Gastroesophageal sphincter (tissue), 4 donors: Measurements from ENCODE around the gene UPK1B. TPM values are rescaled to one million over a fixed set of nuclear protein-coding genes. Genes with fewer than 3 reads are reported as not detected.

Experiments
- ATAC-seq: fragments of 150-250 bp; one replicate; pipeline ENCODE4 v1.9.1; 2016; ENCODE audit warnings: mild to moderate bottlenecking, moderate library complexity
- H3K27ac ChIP-seq, 4 donors: fragments of 200-600 bp; sonication (generic) in 3 of 4; 1 replicate in 3 of 4; 2 replicates in 1 of 4; pipeline ENCODE4 v1.5.1; 2016 to 2019
- H3K27me3 ChIP-seq: fragments of 200-600 bp; sonication (generic); one replicate; pipeline ENCODE4 v1.5.1; 2019
- H3K36me3 ChIP-seq, 2 donors: fragments of 200-600 bp; sonication (generic); one replicate each; pipeline ENCODE4 v1.5.1; 2019; ENCODE audit warnings: control low read depth in 1 of 2
- H3K4me1 ChIP-seq, 3 donors: fragments of 200-600 bp; sonication (generic); 1 replicate in 2 of 3; 2 replicates in 1 of 3; pipeline ENCODE4 v1.5.1; 2016 to 2019; ENCODE audit warnings: control low read depth in 2 of 3
- H3K4me3 ChIP-seq, 2 donors: fragments of 200-600 bp; sonication (generic); one replicate each; pipeline ENCODE4 v1.5.1; 2019; ENCODE audit warnings: mild to moderate bottlenecking in 1 of 2, moderate library complexity in 1 of 2
- H3K9me3 ChIP-seq, 3 donors: fragments of 200-600 bp; sonication (generic); one replicate each; pipeline ENCODE4 v1.5.1; 2017 to 2019; ENCODE audit warnings: control low read depth in 2 of 3
- CTCF ChIP-seq, 4 experiments: fragments of 200-600 bp in 2 of 4; fragments of 450-650 bp in 2 of 4; sonication (generic) in 1 of 4; IDR thresholded peaks; one replicate each; pipeline ENCODE4 v1.5.1; 2017 to 2019; ENCODE audit warnings: antibody characterized with exemption in 4 of 4, mild to moderate bottlenecking in 2 of 4, moderate library complexity in 2 of 4
- EP300 ChIP-seq: sonication (generic); formaldehyde crosslinking; IDR thresholded peaks from one replicate; pipeline ENCODE4 v1.6.1; 2017; ENCODE audit warnings: antibody characterized with exemption, mild to moderate bottlenecking
- POLR2A ChIP-seq, 2 donors: fragments of 450-650 bp; IDR thresholded peaks; one replicate each; pipeline ENCODE4 v1.6.1; 2017; ENCODE audit warnings: antibody characterized with exemption in 2 of 2, mild to moderate bottlenecking in 2 of 2, moderate library complexity in 1 of 2
- POLR2AphosphoS5 ChIP-seq: sonication (generic); formaldehyde crosslinking; IDR thresholded peaks from one replicate; pipeline ENCODE4 v1.6.1; 2017; ENCODE audit warnings: antibody characterized with exemption
- WGBS, 2 donors: methylation state at CpG; one replicate each; pipeline ENCODE4 v1.1.5; 2018; ENCODE audit warnings: low coverage in 1 of 2; 5-methylcytosine and 5-hydroxymethylcytosine counted together
- total RNA-seq, 4 donors: library from RNA; depleted of rRNA; stranded (reverse); fragments of >200 nt; gene quantifications; one replicate each; pipeline ENCODE4 v1.1.0, GENCODE V29; 2016

Gene UPK1B
- total RNA-seq, 4 donors from 2014 or later = 0.15 TPM; not detected in 3

- no peak for ATAC-seq
- TF ChIP-seq CTCF (IDR thresholded peaks at IDR 0.05) = no peak
- TF ChIP-seq POLR2A (IDR thresholded peaks at IDR 0.05) = no peak
- no peak for TF ChIP-seq POLR2AphosphoS5
- TF ChIP-seq EP300 = no peak
- Histone ChIP-seq H3K4me1 (no peaks in the 10 kb centered on the region), H3K36me3 (no peaks in the 10 kb centered on the region), H3K27me3 (no peaks in the 10 kb centered on the region), H3K4me3 (no peak overlapping the region), H3K9me3 (no peaks in the 10 kb centered on the region), H3K27ac (no peak overlapping the region)
These were observed 28.3 kb upstream of the UPK1B start for GRCh38 chr3:119145128-119145499.

GRCh38 chr3:119145500-119146167 lies 27.8 kb upstream of the UPK1B start, which contains the start of gene TEX55:
Gene TEX55 (plus strand): TSS chr3:119146165. CDS start chr3:119146190, 25 bp downstream.
- Histone ChIP-seq H3K4me3 (no peak within 1 kb of the TSS), H3K27ac (no peak within 1 kb of the TSS), H3K27me3 (no peaks in the 10 kb centered on the region), H3K4me1 (no peaks in the 10 kb centered on the region), H3K36me3 (no peaks in the 10 kb centered on the region), H3K9me3 (no peaks in the 10 kb centered on the region)
- 58% methylated on average over 5 of the region's 23 CpGs; no CpG with 5 or more reads in 1 of the 2 donors for WGBS, 2 donors
- TF ChIP-seq POLR2A (IDR thresholded peaks at IDR 0.05) (no peak), CTCF (IDR thresholded peaks at IDR 0.05) (peak in 1 of 4 experiments; percentile 19)
- ATAC-seq = no peak

- no peaks in the 10 kb centered on the region for H3K27me3 ChIP-seq
- ATAC-seq = no peak
- no peaks in the 10 kb centered on the region for H3K4me1 ChIP-seq
- TF ChIP-seq POLR2A (IDR thresholded peaks at IDR 0.05) (peak in 1 of 2 donors; percentile 5), EP300 (no peak), POLR2AphosphoS5 (no peak), CTCF (IDR thresholded peaks at IDR 0.05) (no peak)
- no peak overlapping the region for H3K4me3 ChIP-seq
- no peak overlapping the region for H3K27ac ChIP-seq
- H3K36me3 ChIP-seq = no peaks in the 10 kb centered on the region
- no peaks in the 10 kb centered on the region for H3K9me3 ChIP-seq
- WGBS, 2 donors = 66 to 88% methylated on average over 6 to 11 of the region's 15 CpGs
These were observed 26.6 kb upstream of the UPK1B start for GRCh38 chr3:119146578-119147375.

GRCh38 chr3:119147494-119147893 lies 25.9 kb upstream of the UPK1B start:
- no peak for TF ChIP-seq POLR2A (IDR thresholded peaks at IDR 0.05)
- TF ChIP-seq CTCF (IDR thresholded peaks at IDR 0.05) = no peak
- TF ChIP-seq EP300 = no peak
- no peak for TF ChIP-seq POLR2AphosphoS5
- no peak for ATAC-seq
- Histone ChIP-seq H3K9me3 (no peaks in the 10 kb centered on the region), H3K4me3 (no peak overlapping the region), H3K4me1 (no peaks in the 10 kb centered on the region), H3K27ac (no peak overlapping the region), H3K36me3 (no peaks in the 10 kb centered on the region), H3K27me3 (no peaks in the 10 kb centered on the region)
- WGBS, 2 donors = 40 to 50% methylated on average over 2 of the region's 2 CpGs
